Kidney epithelial cell (primary cell): ENCODE data around the gene HES5. TPM values are rescaled to one million over a fixed set of nuclear protein-coding genes. Genes with fewer than 3 reads are reported as not detected.
"Not testable (repeated sequence)": the region's sequence is repeated elsewhere in the genome, so short reads cannot be mapped to it uniquely, and the experiment has no call there.

ENCODE experiments used
- DNase-seq: peaks from one replicate; pipeline ENCODE4 v3.0.0-alpha.2; 2010; ENCODE audit warnings: low read depth
- H3K27me3 ChIP-seq: 2 replicates; pipeline ENCODE4 v1.6.0; 2011; ENCODE audit warnings: low read length; ENCODE audit not compliant: control insufficient read depth, insufficient read depth
- H3K36me3 ChIP-seq: 2 replicates; pipeline ENCODE4 v1.5.1; 2011; ENCODE audit warnings: low read length; ENCODE audit not compliant: control insufficient read depth, insufficient read depth
- H3K4me3 ChIP-seq: 2 replicates; pipeline ENCODE4 v1.5.1; 2011; ENCODE audit warnings: low read depth, mild to moderate bottlenecking, control low read depth, low read length
- total RNA-seq: library from RNA; depleted of rRNA; stranded (reverse); fragments of >200 nt; gene quantifications from 2 replicates; pipeline ENCODE4 v1.2.3, GENCODE V29; 2015
- TF ChIP-seq, protein P1 (sequence below): IDR thresholded peaks from 2 replicates; pipeline ENCODE4 v1.5.1; 2011; ENCODE audit warnings: mild to moderate bottlenecking, moderate library complexity, low read length, control low read depth, inconsistent platforms; ENCODE audit not compliant: insufficient read depth, poor library complexity, severe bottlenecking

HES5 gene, protein sequence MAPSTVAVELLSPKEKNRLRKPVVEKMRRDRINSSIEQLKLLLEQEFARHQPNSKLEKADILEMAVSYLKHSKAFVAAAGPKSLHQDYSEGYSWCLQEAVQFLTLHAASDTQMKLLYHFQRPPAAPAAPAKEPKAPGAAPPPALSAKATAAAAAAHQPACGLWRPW
- 0.71 TPM in 1 of 2 replicates, not detected in the other for total RNA-seq

DNA sequence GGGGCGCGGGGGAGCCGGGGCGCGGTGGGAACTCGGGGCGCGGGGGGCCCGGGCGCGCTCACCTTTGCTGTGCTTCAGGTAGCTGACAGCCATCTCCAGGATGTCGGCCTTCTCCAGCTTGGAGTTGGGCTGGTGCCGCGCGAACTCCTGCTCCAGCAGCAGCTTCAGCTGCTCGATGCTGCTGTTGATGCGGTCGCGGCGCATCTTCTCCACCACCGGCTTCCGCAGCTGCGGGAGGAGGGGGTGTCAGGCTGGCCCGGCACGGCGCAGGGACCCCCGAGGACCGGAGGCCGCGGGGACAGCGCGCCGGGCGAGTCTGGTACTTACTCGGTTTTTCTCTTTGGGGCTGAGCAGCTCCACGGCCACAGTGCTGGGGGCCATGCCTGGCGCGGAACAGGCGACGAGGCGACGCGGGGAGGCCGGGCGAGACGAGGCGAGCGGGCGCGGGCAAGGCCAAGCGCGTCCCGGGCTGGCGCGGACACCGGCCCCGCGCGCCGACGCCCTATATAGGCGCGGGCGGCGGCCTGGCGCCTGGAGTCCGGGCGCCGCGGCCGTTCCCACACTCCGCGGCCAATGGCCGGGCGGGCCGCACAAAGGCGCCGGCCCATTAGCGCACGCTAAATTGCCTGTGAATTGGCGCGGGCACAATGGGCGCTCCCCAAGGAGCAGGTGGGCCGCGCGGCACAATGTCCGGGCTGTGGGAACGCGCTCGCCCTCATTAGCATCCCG lies at the start of gene HES5:
Gene HES5 (minus strand): TSS at position 480 of the 729 bp plus-strand sequence. CDS start 99 bp downstream, at position 381.
- peaks cover 30% of the 10 kb centered on the region for H3K27me3 ChIP-seq
- TF ChIP-seq, protein P1, sequence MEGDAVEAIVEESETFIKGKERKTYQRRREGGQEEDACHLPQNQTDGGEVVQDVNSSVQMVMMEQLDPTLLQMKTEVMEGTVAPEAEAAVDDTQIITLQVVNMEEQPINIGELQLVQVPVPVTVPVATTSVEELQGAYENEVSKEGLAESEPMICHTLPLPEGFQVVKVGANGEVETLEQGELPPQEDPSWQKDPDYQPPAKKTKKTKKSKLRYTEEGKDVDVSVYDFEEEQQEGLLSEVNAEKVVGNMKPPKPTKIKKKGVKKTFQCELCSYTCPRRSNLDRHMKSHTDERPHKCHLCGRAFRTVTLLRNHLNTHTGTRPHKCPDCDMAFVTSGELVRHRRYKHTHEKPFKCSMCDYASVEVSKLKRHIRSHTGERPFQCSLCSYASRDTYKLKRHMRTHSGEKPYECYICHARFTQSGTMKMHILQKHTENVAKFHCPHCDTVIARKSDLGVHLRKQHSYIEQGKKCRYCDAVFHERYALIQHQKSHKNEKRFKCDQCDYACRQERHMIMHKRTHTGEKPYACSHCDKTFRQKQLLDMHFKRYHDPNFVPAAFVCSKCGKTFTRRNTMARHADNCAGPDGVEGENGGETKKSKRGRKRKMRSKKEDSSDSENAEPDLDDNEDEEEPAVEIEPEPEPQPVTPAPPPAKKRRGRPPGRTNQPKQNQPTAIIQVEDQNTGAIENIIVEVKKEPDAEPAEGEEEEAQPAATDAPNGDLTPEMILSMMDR, result no peak
- H3K4me3 ChIP-seq, result no peak within 1 kb of the TSS
- DNase-seq, result no peak
- H3K36me3 ChIP-seq, result no peaks in the 10 kb centered on the region

DNA sequence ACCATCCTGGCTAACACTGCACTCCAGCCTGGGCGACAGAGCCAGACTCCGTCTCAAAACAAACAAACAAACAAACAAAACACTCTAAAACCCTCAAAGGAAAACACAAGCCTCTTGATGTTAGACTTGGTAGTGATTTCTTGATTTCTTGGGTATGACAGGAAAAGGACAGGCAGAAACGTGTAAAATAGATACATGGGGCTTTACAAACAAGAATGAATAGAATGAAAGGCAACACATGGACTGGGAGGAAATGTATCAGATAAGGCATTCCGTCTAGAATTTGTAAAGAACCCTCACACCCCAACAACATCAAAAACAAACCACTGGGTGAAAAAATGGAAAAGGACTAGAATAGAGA lies 48.7 kb upstream of the HES5 start:
- H3K4me3 ChIP-seq, result no peak overlapping the region
- no peaks in the 10 kb centered on the region for H3K27me3 ChIP-seq
- DNase-seq, result no peak
- no peaks in the 10 kb centered on the region for H3K36me3 ChIP-seq
- TF ChIP-seq, protein P1, result no peak

DNA sequence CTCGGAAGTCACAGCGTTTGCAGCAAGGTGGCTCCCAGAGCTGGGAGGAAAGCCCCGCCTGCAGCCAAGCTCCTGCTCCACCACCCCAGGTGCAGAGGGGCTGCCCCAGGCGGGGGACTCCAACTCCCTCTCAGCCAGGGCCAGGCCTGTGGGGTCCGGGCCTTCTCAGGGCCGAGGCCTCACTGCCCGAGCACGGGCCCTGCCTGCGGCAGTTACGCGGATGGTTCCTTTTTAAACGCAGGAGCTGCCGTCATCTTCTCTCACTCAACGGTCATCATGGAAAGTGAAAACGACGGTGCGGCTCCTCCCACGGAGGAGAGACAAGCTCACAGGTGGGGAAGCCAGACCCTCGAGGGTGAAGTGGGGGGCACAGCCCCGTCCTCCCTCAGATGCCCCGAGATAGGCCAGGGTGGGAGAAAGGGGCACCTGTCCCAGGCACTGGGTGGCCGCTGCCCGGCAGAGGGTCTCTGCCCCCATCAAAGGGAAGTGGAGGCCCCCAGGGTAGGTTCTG lies 47.6 kb upstream of the HES5 start:
- not testable (repeated sequence) for H3K36me3 ChIP-seq, H3K4me3 ChIP-seq, DNase-seq, H3K27me3 ChIP-seq

DNA sequence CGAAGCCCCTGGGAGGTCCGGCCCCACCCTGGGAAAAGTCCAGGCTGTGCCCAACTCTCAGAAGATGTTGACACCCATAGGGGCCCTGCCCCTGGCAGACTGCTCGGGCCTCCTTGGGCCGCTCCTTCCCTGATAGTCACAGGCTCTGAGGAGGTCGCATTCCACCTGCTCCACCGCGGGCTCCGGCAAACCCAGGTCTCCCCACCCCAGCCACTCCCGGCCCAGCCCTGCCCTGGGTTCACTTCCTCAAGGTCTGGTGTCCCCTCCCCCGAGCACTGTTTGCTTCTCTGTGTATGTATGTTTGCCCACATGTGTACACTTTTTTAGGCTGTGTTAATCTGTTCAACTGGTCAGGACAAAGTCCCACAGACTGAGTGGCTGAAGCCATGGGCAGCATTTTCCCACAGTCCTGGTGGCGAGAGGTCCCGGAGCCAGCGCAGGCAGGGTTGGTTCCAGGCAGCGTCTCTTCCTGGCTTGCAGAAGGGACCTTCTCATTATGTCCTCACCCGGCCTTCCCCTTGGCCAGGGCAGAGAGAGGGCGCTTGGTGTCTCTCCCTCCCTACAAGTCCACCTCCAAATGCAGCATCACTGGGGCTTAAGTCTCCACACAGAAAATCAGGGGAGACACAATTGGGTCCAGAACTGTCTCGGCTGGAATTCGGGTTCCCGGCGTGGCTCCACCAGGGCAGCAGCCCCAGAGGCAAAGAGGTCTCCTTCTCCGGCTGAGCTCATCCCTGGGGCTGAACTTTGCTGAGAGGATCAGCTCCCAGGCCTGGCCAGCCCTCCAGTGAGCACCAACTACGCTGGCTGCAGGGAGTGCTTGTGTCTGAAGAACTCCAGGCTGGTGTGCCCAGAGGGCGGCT lies 46.0 kb upstream of the HES5 start:
- no peaks in the 10 kb centered on the region for H3K36me3 ChIP-seq
- no peak overlapping the region for H3K4me3 ChIP-seq
- no peaks in the 10 kb centered on the region for H3K27me3 ChIP-seq
- DNase-seq, result no peak
- TF ChIP-seq, protein P1, result no peak

DNA sequence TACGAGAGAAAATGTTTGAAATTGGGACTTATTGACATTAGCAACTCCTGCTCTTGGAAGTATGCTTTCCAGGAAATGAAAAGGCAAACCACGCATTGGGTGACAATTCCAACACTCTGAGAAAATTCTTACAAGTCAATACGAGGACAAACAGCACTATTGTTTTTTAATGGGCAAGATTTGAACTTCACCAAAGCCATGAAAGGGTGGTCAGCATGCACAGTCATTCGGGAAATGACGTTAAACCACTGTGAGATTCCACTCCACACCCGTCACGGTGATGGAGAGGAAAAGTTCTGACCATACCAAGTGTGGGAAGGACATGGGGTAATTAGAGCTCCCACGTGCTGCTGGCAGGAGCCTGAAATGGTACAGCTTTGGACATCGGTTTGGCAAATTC lies 44.3 kb upstream of the HES5 start:
- Histone ChIP-seq H3K36me3 (no peaks in the 10 kb centered on the region), H3K4me3 (no peak overlapping the region), H3K27me3 (peaks cover 2% of the 10 kb centered on the region)
- TF ChIP-seq, protein P1, result no peak
- DNase-seq, result no peak
